Activated CD4-positive, alpha-beta T cell treated with anti-CD3 and anti-CD28 coated beads for 48 hours (primary cell): ENCODE data around the gene GATAD2A.

Experiments
- DNase-seq: peaks from one replicate; pipeline ENCODE4 v3.0.0-alpha.2; 2020

GATAD2A gene

DNA sequence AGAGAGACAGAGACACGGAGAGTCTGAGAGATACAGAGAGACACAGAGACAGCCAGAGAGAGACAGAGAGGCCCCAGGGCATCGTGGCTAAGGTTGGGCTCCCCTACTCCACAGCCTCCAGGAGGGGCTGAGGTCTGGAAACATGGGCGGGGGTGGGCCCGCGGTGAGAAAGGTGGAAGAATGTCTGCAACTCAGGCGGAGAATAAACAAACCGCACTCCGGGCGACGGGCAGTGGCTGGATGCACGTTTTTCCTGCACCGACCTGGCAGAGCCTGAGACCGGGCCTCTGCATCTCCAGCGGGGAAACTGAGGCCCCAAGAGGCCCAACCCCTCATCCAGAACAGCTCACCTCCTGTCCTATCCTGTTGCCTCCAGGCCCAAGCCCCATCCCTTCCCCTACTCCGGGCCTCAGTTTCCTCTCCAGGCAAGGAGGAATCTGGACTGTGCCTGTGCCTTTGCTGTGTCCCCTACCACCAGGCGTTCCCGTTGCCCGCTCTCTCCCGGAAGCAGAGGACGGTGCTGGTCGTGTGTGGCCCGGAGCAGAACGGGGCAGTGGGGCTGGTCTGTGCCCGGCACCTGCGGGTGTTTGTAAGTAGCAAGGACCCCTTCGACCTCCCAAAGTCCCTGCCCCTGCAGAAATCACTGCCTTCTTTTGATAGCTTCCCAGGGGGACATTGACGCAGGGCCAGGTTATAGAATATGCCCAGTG, 129.2 kb downstream of the GATAD2A start:
- no peak for DNase-seq

DNA sequence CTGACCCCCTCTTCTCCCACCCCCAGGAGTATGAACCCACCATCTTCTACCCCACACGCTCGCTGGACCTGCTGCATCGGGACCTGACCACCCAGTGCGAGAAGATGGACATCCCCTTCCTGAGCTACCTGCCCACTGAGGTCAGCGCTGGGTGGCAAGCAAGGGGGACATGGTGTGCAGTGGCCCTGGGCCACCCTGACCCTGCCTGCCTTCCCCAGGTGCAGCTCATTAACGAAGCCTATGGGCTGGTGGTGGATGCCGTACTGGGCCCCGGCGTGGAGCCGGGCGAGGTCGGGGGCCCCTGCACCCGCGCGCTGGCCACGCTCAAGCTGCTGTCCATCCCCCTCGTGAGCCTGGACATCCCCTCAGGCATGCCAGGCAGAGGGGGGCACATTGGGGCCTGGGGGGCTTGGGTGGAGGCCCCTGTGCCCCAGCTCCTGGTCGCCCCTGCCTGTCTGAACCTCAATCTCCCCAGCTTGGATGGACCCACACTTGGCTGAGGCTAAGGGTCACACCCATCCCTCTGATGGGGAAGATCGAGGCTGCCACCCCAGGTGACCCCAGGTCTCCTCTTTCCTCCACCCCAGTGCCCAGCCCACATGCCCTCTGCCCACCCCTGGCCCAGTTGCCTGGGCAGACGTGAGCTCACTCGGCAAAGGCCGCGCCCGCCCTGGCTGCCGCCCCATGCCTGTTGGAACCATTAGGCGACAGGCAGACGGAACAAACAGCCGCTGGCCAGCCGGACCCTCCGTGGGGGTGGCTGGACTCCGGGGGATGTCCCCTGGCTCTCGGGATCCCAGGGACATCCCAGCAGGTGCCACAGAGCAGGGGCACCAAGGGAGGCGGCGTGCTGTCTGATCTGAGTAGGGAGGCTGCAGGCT, 130.1 kb downstream of the GATAD2A start:
- no peak for DNase-seq

DNA sequence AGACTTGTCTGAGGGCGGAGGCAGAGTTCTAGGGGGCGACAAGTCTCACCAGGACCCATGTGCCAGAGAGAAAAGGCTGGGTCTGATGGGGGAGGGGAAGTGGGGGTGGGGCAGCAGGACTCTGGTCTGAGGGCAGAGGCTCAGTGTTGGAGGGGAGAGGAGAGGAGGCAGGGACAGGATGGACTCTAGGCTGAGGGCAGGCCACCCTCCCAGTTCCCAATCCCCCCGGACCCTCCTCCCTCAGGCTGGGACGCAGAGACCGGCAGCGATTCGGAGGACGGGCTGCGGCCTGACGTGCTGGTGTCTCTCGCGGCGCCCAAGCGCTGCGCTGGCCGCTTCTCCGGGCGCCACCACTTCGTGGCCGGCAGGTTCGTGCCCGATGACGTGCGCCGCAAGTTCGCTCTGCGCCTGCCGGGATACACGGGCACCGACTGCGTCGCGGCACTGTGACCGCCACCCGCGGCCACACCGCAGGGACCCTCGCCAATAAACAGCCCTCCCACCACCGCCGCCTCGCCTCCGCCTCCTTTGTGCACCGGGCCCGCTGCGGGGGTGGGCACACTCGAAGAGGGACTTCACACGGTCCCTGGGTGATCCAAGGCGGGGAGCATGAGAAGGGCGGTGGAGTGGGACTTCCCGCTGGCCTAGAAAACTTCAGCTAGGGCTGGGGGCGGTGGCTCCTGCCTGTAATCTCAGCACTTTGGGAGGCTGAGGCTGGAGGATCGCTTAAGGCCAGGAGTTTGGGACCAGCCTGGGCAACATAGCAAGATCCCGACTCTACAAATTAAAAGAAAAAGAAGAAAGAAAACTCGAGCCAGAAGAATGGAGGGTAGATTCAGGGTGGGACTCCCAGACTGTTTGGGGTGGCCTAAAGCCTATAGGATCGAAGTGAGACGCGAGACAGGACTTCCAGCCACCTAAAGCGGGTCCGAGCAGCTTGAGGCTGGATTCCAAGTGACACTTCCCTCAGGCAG, 131.9 kb downstream of the GATAD2A start:
- no peak for DNase-seq

DNA sequence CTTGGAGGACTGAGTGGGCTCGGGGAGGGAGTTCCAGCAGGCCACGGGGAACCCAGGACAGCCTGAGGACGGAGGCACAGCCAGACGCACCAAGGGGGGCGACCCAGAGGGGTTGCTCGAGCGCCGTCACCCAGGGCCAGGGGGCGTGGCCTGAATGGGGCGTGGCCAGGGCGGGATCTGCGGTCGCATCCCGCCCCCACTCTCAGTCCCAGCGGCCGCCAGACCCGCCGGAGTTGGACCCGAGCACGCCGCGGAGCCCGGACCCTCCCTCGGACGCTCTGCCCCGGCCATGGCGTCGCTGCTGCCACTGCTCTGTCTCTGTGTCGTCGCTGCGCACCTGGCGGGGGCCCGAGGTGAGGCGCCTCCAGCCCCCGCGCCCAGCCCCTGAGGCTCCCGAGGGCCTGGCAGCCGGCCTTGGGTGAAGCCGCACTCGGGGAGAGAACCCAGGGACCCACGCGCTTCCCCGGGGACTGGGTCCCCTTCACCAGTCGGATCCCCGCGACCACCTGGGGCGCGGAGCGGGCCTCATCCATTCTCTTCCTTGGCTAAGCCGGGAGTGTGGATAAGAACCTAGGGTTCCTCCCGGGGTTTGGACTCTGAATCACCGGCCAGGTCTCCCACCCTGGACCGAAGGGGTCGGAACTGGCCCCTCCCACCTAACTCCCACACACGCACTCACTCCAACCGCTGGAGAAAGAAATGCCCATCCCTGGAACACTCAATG, 132.7 kb downstream of the GATAD2A start, which contains the start of gene CILP2:
CILP2 (plus strand) TSS at position 205 of the 724 bp plus-strand sequence; CDS start at position 290, 85 bp downstream.
- DNase-seq, result peak; percentile 55

DNA sequence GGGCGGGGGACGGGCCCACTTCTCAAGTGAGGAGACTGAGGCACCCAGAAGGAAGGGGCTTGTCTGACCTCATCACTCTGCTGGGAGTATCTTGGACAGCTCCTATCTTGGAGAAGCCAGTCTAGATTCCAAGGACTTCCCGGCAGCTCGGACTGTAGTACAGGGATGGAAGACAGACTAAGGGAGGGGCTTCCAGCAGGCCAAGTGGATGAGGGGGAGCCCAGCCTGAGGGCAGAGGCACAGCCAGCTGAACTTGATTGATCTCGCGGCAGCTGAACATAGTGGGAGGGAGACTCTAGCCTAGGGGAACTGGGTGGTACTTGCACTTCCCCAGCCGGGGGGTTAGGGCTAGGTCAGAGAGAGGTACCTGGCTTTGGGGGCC, 133.3 kb downstream of the GATAD2A start:
- no peak for DNase-seq

DNA sequence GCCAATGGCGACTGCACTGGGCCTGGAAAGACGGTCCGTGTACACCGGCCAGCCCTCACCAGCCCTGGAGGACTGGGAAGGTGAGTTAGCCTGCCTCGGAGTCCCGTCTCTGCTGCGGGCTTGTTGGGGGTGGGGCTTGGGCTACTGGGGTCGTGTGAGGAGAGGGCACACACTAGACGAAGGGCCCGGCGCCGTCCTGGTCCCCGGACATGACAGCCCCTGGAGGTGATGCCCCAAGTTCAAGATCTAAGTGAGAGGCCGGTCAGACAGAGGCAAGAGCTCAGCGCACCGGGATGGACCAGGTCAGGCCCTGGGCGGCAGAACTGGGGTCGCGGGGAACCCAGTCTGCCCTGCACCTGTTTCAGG, 134.2 kb downstream of the GATAD2A start:
- no peak for DNase-seq

DNA sequence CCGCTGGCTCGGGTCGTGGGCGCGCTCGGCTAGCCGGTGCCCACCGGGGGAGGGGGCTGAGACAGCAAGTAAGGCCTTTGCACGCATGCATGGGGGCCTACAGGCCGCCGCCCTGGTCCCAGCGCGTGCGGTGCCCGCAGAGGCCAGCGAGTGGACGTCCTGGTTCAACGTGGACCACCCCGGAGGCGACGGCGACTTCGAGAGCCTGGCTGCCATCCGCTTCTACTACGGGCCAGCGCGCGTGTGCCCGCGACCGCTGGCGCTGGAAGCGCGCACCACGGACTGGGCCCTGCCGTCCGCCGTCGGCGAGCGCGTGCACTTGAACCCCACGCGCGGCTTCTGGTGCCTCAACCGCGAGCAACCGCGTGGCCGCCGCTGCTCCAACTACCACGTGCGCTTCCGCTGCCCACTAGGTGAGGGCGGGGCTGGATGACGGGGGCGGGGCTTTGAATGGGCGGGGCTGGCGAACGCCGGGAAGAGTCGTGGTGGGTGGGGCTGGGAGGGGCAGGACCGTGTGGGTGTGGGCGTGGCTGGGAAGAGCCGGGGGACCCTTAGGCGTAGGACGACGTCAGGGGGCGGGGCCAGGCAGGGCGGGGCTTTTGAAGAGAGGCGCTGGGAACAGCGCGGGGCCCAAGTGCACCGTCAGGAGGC, 134.7 kb downstream of the GATAD2A start:
- peak; percentile 89 for DNase-seq

DNA sequence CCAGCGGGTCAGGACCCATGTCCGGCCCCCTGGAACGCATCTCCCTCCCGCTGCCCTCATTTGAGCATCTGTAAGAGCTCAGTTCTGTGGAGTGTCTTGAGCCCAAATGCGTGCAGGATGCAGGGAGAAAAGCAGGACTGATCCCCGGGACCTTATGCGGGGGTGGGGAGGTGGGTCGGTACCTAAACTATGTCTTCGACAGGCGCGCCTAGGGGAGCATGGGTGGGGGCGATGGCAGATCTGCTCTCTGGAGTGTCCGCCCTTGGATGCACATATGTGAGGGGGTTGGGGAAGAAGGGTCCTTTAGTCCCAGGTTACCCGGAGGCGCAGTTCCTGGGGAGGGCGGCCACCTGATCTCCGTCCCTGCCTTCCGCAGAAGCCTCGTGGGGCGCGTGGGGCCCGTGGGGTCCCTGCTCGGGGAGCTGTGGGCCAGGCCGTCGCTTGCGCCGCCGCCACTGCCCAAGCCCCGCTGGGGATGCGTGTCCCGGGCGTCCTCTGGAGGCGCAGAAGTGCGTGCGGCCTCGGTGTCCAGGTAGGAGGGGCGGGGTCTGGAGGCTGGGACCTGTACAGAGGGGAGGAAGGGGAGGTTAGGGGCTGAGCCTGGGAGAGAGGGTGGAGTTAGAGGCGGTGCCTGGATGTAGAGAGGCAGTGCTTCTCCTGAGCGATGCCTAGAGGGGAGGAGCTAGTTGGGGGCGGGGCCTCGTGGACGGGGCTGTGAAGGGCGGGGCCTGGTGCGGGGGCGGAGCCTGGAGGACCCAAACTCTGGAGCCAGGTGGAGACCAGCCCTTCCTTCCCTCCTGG, 135.4 kb downstream of the GATAD2A start:
- peak; percentile 92 for DNase-seq

DNA sequence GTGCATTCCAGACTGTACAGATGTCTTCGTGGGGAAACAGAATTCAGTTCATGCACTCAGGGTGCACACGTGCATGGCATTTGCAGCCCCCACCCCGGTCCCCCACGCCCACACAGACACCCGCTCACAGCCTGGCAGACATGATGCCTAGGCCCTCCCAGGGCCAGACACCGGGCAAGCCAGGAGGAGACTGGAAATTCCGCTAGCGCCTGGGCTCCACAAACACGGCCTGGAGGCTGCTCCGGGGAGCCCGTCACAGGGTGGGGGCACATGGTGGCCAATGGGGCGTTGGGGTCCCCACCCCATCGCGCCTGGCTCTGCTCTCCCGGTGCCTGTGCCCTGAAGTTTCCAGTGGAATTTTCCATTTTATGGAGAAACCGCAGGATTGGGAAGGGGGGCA, 136.1 kb downstream of the GATAD2A start:
- DNase-seq, result no peak

DNA sequence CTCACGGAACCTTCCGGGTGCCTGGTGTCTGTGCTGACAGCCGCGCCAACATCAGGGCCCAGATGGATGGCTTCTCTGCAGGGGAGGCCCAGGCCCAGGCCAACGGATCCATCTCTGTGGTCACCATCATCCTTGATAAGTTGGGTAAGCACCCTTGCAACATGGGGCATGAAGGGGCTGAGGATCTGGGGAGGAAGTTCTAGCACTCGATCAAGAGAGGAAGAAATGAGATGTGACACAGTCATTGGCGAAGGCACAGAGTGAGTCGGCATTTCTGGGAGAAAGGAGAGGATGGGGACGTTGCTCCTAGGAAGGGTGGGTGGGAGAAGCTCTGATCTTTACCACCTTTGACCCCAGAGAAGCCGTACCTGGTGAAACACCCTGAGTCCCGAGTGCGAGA, 137.0 kb downstream of the GATAD2A start:
- DNase-seq, result no peak

DNA sequence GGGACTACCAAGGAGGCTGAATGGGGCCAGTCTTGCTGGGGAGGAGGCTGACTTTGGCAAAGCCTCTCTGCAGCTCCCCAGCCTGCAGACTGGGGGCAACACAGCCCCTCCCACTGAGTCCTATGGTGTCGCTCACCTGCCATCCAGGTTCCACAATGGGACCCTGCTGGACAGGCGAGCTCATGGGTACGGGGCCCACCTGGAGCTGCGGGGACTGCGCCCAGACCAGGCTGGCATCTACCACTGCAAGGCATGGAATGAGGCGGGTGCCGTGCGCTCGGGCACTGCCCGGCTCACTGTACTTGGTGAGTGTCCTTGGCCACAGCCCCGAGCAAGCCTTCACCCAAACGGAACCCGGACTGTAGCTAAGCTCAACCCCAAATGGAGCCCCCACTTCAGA, 137.6 kb downstream of the GATAD2A start:
- no peak for DNase-seq

DNA sequence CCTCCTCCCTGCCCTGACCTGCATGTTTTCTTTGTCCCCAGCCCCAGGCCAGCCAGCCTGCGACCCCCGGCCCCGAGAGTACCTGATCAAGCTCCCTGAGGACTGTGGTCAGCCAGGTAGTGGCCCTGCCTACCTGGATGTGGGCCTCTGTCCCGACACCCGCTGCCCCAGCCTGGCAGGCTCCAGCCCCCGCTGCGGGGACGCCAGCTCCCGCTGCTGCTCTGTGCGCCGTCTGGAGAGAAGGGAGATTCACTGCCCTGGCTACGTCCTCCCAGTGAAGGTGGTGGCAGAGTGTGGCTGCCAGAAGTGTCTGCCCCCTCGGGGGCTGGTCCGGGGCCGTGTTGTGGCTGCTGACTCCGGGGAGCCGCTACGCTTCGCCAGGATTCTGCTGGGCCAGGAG, 138.2 kb downstream of the GATAD2A start:
- DNase-seq, result no peak

DNA sequence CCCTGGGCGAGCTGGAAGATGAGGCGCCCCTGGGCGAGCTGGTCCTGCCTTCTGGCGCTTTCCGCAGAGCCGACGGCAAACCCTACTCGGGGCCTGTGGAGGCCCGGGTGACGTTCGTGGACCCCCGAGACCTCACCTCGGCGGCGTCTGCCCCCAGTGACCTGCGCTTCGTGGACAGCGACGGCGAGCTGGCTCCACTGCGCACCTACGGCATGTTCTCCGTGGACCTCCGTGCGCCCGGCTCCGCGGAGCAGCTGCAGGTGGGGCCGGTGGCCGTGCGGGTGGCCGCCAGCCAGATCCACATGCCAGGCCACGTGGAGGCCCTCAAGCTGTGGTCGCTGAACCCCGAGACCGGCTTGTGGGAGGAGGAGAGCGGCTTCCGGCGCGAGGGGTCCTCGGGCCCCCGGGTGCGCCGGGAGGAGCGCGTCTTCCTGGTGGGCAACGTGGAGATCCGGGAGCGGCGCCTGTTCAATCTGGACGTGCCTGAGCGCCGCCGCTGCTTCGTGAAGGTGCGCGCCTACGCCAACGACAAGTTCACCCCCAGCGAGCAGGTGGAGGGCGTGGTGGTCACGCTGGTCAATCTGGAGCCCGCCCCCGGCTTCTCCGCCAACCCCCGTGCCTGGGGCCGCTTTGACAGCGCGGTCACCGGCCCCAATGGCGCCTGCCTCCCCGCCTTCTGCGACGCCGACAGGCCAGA, 138.9 kb downstream of the GATAD2A start:
- no peak for DNase-seq

DNA sequence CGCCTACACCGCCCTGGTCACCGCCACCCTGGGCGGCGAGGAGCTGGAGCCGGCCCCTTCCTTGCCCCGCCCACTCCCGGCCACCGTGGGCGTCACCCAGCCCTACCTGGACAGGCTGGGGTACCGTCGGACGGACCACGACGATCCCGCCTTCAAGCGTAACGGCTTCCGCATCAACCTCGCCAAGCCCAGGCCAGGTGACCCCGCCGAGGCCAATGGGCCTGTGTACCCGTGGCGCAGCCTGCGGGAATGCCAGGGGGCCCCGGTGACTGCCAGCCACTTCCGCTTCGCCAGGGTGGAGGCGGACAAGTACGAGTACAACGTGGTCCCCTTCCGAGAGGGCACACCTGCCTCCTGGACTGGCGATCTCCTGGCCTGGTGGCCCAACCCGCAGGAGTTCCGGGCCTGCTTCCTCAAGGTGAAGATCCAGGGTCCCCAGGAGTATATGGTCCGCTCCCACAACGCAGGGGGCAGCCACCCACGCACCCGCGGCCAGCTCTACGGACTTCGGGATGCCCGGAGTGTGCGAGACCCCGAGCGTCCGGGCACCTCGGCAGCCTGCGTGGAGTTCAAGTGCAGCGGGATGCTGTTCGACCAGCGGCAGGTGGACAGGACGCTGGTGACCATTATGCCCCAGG, 139.6 kb downstream of the GATAD2A start:
- no peak for DNase-seq

DNA sequence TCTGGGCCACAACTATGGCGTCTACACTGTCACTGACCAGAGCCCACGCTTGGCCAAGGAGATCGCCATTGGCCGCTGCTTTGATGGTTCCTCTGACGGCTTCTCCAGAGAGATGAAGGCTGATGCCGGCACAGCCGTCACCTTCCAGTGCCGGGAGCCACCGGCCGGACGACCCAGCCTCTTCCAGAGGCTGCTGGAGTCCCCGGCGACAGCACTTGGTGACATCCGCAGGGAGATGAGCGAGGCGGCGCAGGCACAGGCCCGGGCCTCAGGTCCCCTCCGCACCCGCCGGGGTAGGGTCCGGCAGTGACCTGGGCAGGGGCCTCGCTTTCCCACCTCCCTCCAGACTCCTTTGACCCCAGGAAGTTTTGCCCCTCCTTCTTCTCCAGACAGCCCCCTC, 140.2 kb downstream of the GATAD2A start:
- DNase-seq, result no peak

DNA sequence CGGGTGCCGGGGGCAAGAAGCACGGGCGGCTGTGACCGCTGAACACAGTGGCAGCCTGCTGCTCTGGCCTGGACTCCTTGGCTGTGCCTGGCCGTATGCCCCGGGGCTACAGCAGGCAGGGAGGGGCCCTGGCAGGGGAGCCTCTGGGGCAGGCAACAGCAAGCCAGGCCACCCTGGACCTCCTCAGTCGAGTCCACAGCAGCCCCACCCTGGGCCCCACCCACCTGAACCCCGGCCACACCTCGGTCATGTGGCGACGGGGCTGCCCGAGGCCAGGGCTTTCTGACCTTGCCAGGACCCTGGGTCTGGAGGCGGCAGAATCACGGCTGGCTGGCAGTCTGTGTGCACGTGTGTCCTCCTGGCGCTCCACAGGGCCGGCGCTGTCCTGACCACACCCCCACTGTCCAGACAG, 141.3 kb downstream of the GATAD2A start:
- DNase-seq, result no peak

DNA sequence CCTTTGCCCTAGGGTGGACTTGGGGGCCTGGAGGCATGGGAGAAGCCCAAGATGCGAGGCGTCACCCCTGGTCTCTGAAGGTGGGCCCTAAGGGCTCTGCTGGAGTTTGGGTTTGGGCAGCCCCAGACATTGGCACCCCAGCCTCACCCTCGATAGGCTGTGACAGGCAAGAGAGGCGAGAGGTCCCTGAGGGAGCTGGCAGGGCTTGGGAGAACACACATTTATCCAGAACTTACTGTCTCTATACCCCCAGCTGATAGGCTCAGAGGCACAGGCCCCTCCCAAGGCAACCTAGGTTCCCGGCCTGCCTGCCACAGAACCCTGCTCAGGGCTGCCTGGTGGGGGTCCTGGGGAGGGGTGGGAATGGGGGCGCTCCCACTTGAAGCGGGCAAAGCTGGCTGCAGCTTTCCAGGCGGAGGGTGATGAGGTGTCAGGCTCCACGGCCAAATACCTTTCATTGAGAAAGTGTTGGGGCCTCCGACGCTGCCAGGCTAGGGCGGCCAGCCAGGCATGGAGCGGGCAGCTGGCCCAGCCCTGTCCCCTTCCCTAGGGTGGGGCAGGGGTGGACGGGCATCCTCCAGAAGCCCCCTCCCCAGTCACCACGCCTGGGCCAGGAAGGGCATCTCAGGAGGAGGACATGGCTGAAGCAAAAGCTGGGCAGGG, 142.3 kb downstream of the GATAD2A start:
- no peak for DNase-seq

DNA sequence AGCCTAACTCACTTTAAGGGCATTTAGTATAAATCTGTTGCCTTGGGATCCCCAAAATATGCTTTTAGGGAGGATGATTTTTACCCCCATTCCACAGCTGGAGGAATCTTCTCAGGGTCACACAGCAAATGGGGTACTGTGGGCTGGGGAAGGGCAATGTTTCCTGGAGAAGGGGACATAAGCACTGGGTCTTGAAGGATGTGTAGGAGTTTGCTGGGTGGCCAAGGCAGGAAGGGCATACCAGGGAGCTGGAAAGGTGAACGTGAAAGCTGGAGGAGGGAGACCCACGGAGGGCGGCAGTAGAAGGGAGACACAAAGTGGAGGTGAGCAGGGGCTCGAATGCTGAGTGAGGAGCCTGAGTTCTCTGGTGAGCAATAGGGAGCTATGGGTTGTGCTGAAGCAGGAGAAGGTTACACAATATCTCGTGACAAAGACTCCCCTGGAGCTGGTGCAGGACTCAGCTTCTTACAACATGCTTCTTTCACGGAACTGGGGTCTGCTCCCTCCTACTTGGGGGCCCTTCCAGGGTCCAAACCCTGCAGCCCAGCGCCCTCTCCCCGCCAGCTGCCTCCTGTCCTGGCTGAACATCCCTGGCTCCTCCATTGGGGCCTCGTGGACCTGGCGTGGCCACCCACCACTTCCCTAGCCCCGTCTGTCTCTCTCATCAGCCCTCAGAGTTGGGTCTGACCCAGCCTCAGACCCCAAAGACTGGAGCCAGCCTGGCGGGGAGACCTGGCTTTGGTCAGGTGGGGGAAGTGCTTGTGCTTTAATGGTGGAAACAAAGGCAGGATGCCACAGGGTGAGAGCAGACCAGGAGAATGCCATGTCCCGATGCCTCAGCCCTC, 143.7 kb downstream of the GATAD2A start:
- no peak for DNase-seq
